ENCODE measurements around the gene DHRS3.

DHRS3 gene

DNA sequence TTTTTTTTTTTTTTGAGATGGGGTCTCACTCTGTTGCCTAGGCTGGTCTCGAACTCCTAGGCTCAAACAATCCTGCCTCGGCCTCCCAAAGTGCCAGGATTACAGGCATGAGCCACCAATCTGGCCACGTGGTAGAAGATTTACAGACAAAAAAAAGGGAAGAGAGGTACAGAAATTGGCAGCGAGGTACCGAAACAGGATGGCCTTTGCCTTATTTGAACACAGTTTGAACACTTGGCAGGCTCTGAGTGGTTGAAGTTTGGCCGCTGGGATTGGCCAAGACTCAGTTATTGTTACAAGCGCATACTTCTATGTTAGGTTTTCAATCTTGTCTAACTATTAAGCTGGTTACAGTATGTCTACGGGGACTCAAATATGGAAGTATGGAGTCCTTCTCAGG, 19.7 kb upstream of the DHRS3 start:
- H3K9ac ChIP-seq (ENCODE audit: low read depth, low read length), result no peak overlapping the region
- H3K36me3 ChIP-seq (ENCODE audit: control insufficient read depth, insufficient read depth, low read length), result no peaks in the 10 kb centered on the region
- no peaks in the 10 kb centered on the region for H3K27me3 ChIP-seq (ENCODE audit: control insufficient read depth, insufficient read depth, low read length)
- peaks cover 9% of the 10 kb centered on the region; the same call in 1 of the 2 replicates for H3K4me1 ChIP-seq (ENCODE audit: control insufficient read depth, insufficient read depth, low read length)
- H3K27ac ChIP-seq (ENCODE audit: low read depth, low read length), result no peak overlapping the region
- no peak overlapping the region for H3K4me3 ChIP-seq (ENCODE audit: low read depth, low read length)
- peaks cover 36% of the 10 kb centered on the region for H3K9me3 ChIP-seq (ENCODE audit: control insufficient read depth, insufficient read depth, low read length)

DNA sequence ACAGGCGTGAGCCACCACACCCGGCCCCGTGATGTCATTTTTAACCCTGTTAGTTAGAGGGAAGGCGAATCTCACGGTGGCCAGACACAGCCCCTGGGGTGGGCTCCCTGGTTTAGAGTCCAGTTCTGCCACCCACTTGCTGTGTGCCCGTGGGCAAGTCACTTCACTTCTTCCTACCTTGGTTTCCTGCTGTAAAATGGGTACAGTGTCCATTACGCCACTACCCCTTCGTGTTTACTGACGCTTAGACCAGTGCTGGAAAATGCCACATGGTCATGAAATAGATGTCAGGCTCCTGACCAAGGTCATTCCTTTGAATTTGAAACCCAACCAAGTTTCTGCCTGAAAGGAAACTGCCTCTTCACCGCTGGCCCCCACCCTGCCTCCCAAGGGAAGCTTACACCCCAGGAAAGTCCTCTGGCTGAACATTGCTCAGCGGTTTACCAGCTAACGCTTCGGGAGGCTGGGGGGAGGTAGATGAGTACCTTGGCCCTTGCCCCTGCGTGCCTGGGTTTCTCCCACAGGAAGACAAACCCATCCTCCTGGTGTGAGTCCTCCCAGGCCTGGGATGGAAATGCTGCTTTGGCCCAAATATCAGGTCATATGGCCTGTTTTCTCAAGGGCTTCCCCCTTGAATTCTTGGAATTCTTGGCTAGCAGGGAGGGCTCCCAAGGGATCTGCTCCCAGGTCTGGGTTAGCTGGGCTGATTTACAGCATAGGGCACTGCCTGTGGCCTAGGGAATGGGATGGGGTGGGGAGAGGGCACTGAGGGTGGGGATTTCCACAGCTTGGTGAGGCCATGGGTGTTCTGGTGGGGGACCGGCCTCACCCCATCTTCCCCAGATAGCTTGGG, 18.3 kb upstream of the DHRS3 start:
- H3K36me3 ChIP-seq (ENCODE audit: control insufficient read depth, insufficient read depth, low read length), result no peaks in the 10 kb centered on the region
- peaks cover 9% of the 10 kb centered on the region; the same call in 1 of the 2 replicates for H3K4me1 ChIP-seq (ENCODE audit: control insufficient read depth, insufficient read depth, low read length)
- H3K27ac ChIP-seq (ENCODE audit: low read depth, low read length), result peak overlapping the region; percentile 62
- H3K9ac ChIP-seq (ENCODE audit: low read depth, low read length), result no peak overlapping the region
- H3K4me3 ChIP-seq (ENCODE audit: low read depth, low read length), result no peak overlapping the region
- peaks cover 34% of the 10 kb centered on the region for H3K9me3 ChIP-seq (ENCODE audit: control insufficient read depth, insufficient read depth, low read length)
- no peaks in the 10 kb centered on the region for H3K27me3 ChIP-seq (ENCODE audit: control insufficient read depth, insufficient read depth, low read length)

DNA sequence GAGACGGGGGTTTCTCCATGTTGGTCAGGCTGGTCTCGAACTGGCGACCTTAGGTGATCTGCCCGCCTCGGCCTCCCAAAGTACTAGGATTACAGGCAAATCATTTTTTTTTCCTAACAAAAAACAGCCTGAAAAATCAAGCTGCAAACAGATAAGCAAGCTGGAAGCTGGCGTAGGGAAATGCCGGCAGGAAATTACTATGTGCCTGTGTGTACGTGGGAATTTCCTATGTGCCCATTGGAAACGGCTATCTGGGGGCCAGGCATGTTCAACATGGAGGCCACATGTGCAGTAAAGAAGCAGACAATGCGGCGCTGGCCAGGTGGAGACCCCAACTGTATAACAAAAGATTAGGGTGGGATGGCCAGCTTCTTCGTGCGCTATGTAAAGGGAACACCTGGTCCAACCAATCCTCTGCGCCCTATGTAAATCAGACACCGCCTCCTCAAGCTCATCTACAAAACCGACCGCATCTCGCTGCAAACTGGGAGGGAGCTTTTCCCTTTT, 16.7 kb upstream of the DHRS3 start:
- Histone ChIP-seq H3K9me3 (ENCODE audit: control insufficient read depth, insufficient read depth, low read length) (peaks cover 25% of the 10 kb centered on the region), H3K27me3 (ENCODE audit: control insufficient read depth, insufficient read depth, low read length) (no peaks in the 10 kb centered on the region), H3K27ac (ENCODE audit: low read depth, low read length) (no peak overlapping the region), H3K4me3 (ENCODE audit: low read depth, low read length) (no peak overlapping the region), H3K36me3 (ENCODE audit: control insufficient read depth, insufficient read depth, low read length) (no peaks in the 10 kb centered on the region), H3K9ac (ENCODE audit: low read depth, low read length) (no peak overlapping the region), H3K4me1 (ENCODE audit: control insufficient read depth, insufficient read depth, low read length) (peaks cover 16% of the 10 kb centered on the region)

DNA sequence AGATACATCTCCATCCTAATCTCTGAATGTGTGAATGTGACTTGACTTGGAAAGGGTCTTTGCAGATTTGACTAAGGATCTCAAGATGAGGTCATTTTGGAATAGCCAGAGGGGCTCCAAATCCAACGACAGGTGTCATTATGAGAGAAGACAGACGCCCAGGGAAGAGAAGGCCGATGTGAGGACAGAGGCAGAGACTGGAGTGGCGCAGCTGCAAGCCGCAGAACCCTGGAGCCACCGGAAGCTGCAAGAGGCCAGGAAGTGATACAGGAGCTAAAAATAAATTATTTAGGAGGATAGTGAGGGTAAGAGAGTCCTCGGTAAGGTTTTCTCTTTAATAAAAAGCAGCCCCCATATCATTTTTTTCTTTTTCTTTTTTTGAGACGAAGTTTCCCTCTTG, 16.1 kb upstream of the DHRS3 start:
- H3K27me3 ChIP-seq (ENCODE audit: control insufficient read depth, insufficient read depth, low read length), result no peaks in the 10 kb centered on the region
- no peaks in the 10 kb centered on the region for H3K36me3 ChIP-seq (ENCODE audit: control insufficient read depth, insufficient read depth, low read length)
- no peak overlapping the region for H3K4me3 ChIP-seq (ENCODE audit: low read depth, low read length)
- no peak overlapping the region for H3K27ac ChIP-seq (ENCODE audit: low read depth, low read length)
- peaks cover 18% of the 10 kb centered on the region for H3K4me1 ChIP-seq (ENCODE audit: control insufficient read depth, insufficient read depth, low read length)
- H3K9me3 ChIP-seq (ENCODE audit: control insufficient read depth, insufficient read depth, low read length), result peaks cover 20% of the 10 kb centered on the region
- H3K9ac ChIP-seq (ENCODE audit: low read depth, low read length), result no peak overlapping the region

DNA sequence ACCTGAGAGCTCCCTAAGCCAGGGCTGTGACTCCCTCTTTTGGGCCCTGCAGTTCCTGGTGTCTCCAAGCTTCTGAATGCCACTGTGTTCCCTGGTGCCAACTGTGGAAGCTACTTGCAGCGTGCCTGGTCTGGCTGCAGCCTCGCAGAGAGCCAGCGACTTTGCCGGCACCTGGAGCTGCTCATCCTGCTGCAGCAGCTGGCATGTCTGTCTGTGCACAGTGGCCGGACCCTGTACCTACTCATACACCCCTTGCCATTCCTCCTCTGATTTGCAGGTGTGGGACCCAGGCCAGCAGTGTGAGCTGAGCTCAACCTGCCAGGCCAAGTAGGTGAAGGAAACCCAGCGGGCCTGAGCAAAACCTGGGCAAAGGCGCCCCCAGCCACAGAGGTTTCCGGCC, 13.6 kb upstream of the DHRS3 start:
- Histone ChIP-seq H3K4me1 (ENCODE audit: control insufficient read depth, insufficient read depth, low read length) (peaks cover 27% of the 10 kb centered on the region), H3K36me3 (ENCODE audit: control insufficient read depth, insufficient read depth, low read length) (no peaks in the 10 kb centered on the region), H3K4me3 (ENCODE audit: low read depth, low read length) (no peak overlapping the region), H3K9ac (ENCODE audit: low read depth, low read length) (no peak overlapping the region), H3K27me3 (ENCODE audit: control insufficient read depth, insufficient read depth, low read length) (no peaks in the 10 kb centered on the region), H3K27ac (ENCODE audit: low read depth, low read length) (no peak overlapping the region), H3K9me3 (ENCODE audit: control insufficient read depth, insufficient read depth, low read length) (0 out of 2 replicates have a peak, but pooled peaks cover 7% of the 10 kb centered on the region)

DNA sequence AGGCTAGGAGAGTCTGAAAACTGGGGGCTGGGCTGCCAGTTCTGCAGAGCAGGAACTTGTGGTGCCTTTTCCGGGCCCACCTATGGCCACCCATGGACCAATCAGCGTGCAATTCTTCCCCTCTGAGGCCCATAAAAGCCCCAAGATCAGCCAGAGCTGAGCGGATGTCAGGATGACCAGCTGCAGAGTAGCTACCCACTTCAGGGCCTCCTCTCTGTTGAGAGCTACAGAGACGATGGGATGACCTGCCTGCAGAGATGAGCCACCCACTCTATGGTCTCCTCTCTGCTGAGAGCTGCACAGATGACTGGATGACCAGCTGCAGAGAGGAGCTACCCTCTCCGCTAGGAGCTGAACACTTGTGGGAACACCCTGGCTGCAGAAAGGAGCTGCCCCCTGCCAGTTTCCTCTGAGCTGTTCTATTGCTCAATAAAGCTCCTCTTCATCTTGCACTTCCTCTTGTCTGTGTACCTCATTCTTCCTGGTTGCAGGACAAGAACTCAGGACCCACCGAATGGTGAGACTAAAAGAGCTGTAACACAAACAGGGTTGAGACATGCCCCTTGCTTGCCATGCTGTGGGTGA, 13.0 kb upstream of the DHRS3 start:
- H3K4me1 ChIP-seq (ENCODE audit: control insufficient read depth, insufficient read depth, low read length), result peaks cover 25% of the 10 kb centered on the region
- H3K27ac ChIP-seq (ENCODE audit: low read depth, low read length), result no peak overlapping the region
- H3K36me3 ChIP-seq (ENCODE audit: control insufficient read depth, insufficient read depth, low read length), result no peaks in the 10 kb centered on the region
- H3K9me3 ChIP-seq (ENCODE audit: control insufficient read depth, insufficient read depth, low read length), result 0 out of 2 replicates have a peak, but pooled peaks cover 7% of the 10 kb centered on the region
- no peak overlapping the region for H3K9ac ChIP-seq (ENCODE audit: low read depth, low read length)
- no peak overlapping the region for H3K4me3 ChIP-seq (ENCODE audit: low read depth, low read length)
- H3K27me3 ChIP-seq (ENCODE audit: control insufficient read depth, insufficient read depth, low read length), result no peaks in the 10 kb centered on the region

DNA sequence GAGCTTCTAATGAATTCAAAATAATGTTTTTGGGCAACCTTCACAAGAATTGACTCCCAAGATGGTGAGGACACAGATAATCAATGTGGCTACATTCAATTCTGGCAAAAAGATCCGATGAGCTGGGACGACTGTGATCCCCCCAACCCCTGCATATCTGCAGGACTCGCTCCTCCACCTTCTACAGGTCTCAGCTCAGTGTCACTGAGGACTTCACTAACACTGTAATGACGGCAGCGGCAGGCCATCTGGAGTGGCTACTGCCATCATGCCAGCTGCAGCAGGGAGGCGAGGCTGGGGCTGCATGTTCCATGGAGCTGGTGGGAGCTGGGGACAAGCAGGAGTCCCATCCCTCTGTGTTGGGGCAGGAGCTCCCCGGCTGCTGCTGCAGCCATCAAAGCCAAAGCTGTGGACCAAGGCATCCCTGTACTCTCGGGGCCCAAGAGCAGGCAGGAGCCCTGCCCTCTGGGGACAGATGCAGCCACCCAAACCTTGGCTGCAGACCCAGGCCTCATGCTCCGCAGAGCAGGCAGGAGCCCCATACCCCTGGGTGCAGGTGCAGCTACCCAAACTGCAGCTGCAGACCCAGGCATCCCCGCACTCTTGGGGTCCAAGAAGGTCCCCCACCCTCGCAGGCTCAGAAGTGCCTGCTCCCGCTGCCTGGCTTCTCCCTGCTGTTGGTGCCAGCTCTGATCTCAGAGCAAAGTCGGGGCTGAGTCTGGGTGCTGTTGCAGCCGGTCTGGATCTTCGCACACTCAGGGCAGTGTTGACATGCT, 12.2 kb upstream of the DHRS3 start:
- Histone ChIP-seq H3K27ac (ENCODE audit: low read depth, low read length) (peak overlapping the region; percentile 85), H3K4me1 (ENCODE audit: control insufficient read depth, insufficient read depth, low read length) (peaks cover 25% of the 10 kb centered on the region), H3K36me3 (ENCODE audit: control insufficient read depth, insufficient read depth, low read length) (no peaks in the 10 kb centered on the region), H3K9me3 (ENCODE audit: control insufficient read depth, insufficient read depth, low read length) (0 out of 2 replicates have a peak, but pooled peaks cover 7% of the 10 kb centered on the region), H3K9ac (ENCODE audit: low read depth, low read length) (peak overlapping the region; percentile 20; the same call in 1 of the 2 replicates), H3K27me3 (ENCODE audit: control insufficient read depth, insufficient read depth, low read length) (no peaks in the 10 kb centered on the region), H3K4me3 (ENCODE audit: low read depth, low read length) (no peak overlapping the region)

DNA sequence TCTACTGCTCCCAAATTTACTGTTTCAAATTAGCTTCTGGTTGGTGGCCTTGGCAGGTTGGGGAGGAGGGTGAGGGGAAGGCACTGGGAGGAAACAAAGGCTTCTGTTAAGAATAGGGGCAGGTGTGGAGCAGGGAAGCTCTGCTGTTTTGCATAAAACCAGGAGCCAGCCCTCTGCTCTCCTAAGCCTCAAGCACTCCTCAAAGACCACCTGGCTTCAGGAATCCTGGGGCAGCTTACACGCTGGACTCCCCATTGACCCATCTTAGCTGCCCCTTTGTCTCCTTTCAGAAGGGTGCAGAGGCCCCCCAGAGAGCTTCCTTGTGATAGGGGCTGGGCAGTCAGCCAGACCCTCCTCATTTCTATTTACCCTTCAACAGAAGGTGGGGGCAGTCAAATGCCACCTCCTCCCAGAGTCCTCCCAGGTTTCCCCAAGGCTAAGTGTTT, 11.5 kb upstream of the DHRS3 start:
- 0 out of 2 replicates have a peak, but pooled peaks cover 7% of the 10 kb centered on the region for H3K9me3 ChIP-seq (ENCODE audit: control insufficient read depth, insufficient read depth, low read length)
- no peak overlapping the region for H3K9ac ChIP-seq (ENCODE audit: low read depth, low read length)
- H3K27ac ChIP-seq (ENCODE audit: low read depth, low read length), result peak overlapping the region; percentile 85
- no peaks in the 10 kb centered on the region for H3K36me3 ChIP-seq (ENCODE audit: control insufficient read depth, insufficient read depth, low read length)
- H3K4me3 ChIP-seq (ENCODE audit: low read depth, low read length), result no peak overlapping the region
- H3K27me3 ChIP-seq (ENCODE audit: control insufficient read depth, insufficient read depth, low read length), result no peaks in the 10 kb centered on the region
- H3K4me1 ChIP-seq (ENCODE audit: control insufficient read depth, insufficient read depth, low read length), result peaks cover 25% of the 10 kb centered on the region

DNA sequence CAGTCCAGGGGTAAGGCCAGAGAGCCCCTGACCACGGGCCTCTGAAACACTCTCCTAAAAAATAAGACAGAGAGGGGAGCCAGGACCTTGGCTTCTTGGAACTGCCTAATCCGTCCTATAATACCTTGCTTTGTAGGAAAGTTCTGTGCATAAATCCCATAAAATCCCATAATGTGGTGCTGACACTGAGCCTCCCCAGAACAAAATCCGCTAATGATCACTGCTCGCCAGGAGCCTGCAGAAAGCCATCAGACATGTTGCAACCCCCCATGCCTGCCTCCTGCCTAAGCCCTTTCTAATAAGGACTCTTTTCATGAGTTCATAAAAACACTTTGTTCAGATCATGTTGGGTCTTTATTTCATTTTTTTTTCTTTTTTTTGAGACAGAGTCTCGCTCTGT, 9.3 kb upstream of the DHRS3 start:
- no peak overlapping the region for H3K9ac ChIP-seq (ENCODE audit: low read depth, low read length)
- H3K36me3 ChIP-seq (ENCODE audit: control insufficient read depth, insufficient read depth, low read length), result no peaks in the 10 kb centered on the region
- H3K4me1 ChIP-seq (ENCODE audit: control insufficient read depth, insufficient read depth, low read length), result peaks cover 25% of the 10 kb centered on the region
- H3K27me3 ChIP-seq (ENCODE audit: control insufficient read depth, insufficient read depth, low read length), result no peaks in the 10 kb centered on the region
- H3K27ac ChIP-seq (ENCODE audit: low read depth, low read length), result no peak overlapping the region
- H3K9me3 ChIP-seq (ENCODE audit: control insufficient read depth, insufficient read depth, low read length), result 0 out of 2 replicates have a peak, but pooled peaks cover 7% of the 10 kb centered on the region
- no peak overlapping the region for H3K4me3 ChIP-seq (ENCODE audit: low read depth, low read length)

DNA sequence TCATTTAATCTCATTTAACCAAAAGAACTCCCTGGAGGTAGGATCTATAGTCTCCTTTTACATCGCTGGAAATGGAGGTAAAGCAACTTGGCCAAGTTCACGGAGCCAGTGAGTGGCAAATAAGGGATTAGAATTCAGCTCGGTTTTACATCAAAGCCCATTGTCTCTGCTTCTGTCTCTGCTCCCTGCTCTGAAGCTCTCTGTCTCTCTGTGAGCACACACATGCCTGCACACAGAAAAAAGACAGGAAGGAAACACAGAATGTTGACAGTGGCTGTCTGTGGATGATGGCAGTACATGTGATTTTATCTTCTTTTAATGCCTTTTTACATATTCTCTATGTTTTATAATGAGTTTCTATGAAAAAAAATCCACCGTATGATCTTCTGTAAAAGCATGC, 8.9 kb upstream of the DHRS3 start:
- Histone ChIP-seq H3K4me1 (ENCODE audit: control insufficient read depth, insufficient read depth, low read length) (peaks cover 25% of the 10 kb centered on the region), H3K9ac (ENCODE audit: low read depth, low read length) (no peak overlapping the region)

More for the DNA sequence above, 8.9 kb upstream of the DHRS3 start:
- H3K27me3 ChIP-seq (ENCODE audit: control insufficient read depth, insufficient read depth, low read length), result no peaks in the 10 kb centered on the region
- no peak overlapping the region for H3K4me3 ChIP-seq (ENCODE audit: low read depth, low read length)
- H3K36me3 ChIP-seq (ENCODE audit: control insufficient read depth, insufficient read depth, low read length), result no peaks in the 10 kb centered on the region
- H3K9me3 ChIP-seq (ENCODE audit: control insufficient read depth, insufficient read depth, low read length), result 0 out of 2 replicates have a peak, but pooled peaks cover 7% of the 10 kb centered on the region
- no peak overlapping the region for H3K27ac ChIP-seq (ENCODE audit: low read depth, low read length)
